Cardiac muscle cell (in vitro differentiated cells and primary cell): ENCODE measurements around the gene PPP1CA. TPM values are rescaled to one million over a fixed set of nuclear protein-coding genes. Genes with fewer than 3 reads are reported as not detected.

Source experiments
- DNase-seq, 2 donors: peaks; one replicate each; pipeline versions ENCODE4 v3.0.0 to v3.0.0-alpha.2; 2010 to 2017; ENCODE audit warnings: low read depth in 1 of 2, low spot score in 1 of 2
- H3K27ac ChIP-seq: fragments of 200-600 bp; sonication (generic); 2 replicates; pipeline ENCODE4 v1.5.1; 2016
- H3K27me3 ChIP-seq: fragments of 200-600 bp; sonication (generic); 2 replicates; pipeline ENCODE4 v1.6.0; 2016; ENCODE audit warnings: control low read depth
- H3K36me3 ChIP-seq: fragments of 200-600 bp; sonication (generic); 2 replicates; pipeline ENCODE4 v1.5.1; 2016; ENCODE audit warnings: control low read depth
- H3K4me1 ChIP-seq: fragments of 200-600 bp; sonication (generic); 2 replicates; pipeline ENCODE4 v1.8.1; 2017; ENCODE audit warnings: low read depth, mild to moderate bottlenecking, mixed run types
- H3K4me3 ChIP-seq: fragments of 200-600 bp; sonication (generic); 2 replicates; pipeline ENCODE4 v1.5.1; 2016; ENCODE audit warnings: mild to moderate bottlenecking
- H3K9me3 ChIP-seq: fragments of 200-600 bp; sonication (generic); 2 replicates; pipeline ENCODE4 v1.5.1; 2017; ENCODE audit warnings: low read depth, mild to moderate bottlenecking, control low read depth
- polyA plus RNA-seq: library from polyadenylated mRNA; unstranded; fragments of >200 nt; fragmentation: Nextera tagmentation; extraction: Ambion mirVana; gene quantifications from 2 replicates; pipeline ENCODE4 v1.2.1, GENCODE V29; 2016
- total RNA-seq: library from RNA; depleted of rRNA; stranded (reverse); fragments of >200 nt; gene quantifications from 2 replicates; pipeline ENCODE4 v1.2.3, GENCODE V29; 2016
- TF ChIP-seq, protein P1 (sequence below): IDR thresholded peaks from 2 replicates; pipeline ENCODE4 v1.5.1; 2012; ENCODE audit warnings: low read depth, mild to moderate bottlenecking, low read length

Gene PPP1CA
- total and polyA plus RNA-seq, 2 experiments from 2014 or later, result 142 to 235 TPM

DNA sequence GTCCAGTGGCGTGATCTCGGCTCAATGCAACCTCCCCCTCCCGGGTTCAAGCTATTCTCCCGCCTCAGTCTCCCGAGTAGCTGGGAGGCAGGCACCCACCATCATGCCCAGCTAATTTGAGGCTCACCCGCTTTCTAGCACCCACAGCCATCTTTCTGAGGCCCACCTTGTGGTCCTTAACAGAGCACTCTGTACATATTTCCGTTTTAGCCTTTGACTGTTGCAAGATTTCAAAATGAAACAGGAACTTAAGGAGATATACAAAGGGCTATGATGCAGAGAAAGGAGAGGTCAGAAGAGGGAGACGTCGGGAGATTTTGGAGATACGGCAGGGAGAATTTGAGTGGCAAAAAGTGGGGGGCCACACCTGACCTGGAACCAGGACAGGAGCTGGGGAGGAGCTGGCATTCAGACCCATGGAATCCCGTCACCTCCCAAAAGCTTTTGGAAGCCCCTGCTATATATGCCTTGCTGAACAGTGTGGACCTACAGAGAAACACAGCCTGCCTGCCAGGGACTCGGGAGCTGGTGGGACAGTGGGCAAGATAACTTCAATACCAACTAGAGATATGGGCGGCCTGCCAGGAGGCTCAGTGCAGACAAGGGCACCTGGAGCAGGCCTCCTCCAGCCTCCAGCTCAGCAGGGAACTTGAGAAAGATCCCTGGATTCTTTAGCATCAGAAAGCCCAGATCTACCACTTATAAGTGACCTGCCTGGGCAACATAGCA lies 20.2 kb downstream of the PPP1CA start:
- no peak overlapping the region for H3K27ac ChIP-seq
- DNase-seq, result no peak
- peaks cover 27% of the 10 kb centered on the region for H3K27me3 ChIP-seq
- H3K4me3 ChIP-seq, result no peak overlapping the region
- H3K36me3 ChIP-seq, result no peaks in the 10 kb centered on the region
- no peaks in the 10 kb centered on the region for H3K4me1 ChIP-seq
- TF ChIP-seq, protein P1, sequence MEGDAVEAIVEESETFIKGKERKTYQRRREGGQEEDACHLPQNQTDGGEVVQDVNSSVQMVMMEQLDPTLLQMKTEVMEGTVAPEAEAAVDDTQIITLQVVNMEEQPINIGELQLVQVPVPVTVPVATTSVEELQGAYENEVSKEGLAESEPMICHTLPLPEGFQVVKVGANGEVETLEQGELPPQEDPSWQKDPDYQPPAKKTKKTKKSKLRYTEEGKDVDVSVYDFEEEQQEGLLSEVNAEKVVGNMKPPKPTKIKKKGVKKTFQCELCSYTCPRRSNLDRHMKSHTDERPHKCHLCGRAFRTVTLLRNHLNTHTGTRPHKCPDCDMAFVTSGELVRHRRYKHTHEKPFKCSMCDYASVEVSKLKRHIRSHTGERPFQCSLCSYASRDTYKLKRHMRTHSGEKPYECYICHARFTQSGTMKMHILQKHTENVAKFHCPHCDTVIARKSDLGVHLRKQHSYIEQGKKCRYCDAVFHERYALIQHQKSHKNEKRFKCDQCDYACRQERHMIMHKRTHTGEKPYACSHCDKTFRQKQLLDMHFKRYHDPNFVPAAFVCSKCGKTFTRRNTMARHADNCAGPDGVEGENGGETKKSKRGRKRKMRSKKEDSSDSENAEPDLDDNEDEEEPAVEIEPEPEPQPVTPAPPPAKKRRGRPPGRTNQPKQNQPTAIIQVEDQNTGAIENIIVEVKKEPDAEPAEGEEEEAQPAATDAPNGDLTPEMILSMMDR, result no peak
- no peaks in the 10 kb centered on the region for H3K9me3 ChIP-seq

DNA sequence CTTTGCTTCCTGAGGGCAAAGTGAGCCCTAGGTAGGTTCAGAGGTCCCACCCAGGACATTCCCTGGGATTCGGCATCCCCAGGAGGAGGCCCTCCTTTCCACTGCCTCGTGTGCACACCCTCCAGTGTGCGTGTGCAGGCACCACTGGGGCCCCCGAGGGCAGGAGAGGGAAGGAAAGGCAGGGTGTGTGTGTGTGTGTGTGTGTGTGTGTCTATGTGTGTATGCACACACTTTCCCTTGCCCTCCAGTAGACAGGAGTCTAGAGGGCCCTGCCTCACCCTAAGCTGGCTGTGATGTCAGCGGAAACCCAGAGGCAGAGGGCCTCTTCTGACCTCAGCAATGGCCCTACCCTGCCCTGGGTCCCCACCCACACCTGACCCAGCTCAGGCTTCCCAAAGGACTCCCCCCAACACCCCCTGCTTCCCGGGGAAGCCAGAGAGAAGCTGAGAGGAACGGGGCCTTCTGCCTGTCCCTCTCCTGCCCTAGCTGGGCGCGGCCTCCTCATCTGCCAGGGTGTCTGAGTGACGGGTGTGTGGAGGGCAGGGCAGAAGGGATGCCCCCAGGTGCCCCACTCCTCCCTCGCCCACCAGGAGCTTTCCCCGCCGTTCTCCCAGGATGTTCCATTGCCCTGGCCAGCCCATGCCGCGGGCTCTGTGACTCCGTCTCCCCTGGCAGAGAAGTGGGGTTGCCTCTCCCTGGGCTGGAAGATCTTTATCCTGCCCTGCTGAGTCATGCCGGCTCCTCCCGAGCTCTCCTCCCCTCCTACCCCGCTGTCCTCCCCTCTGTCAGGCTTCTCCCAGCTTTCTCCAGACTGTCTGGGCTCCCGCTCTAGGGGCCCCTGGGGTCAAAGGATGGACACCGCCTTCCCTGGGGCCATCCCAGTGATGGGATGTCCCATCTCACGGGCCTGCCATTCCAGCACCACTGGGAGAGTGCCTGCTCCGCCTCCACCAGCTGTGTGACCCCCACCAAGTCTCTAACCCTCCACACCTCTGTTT lies 22.3 kb downstream of the PPP1CA start:
- Histone ChIP-seq H3K27me3 (peaks cover 37% of the 10 kb centered on the region), H3K27ac (no peak overlapping the region), H3K4me1 (no peaks in the 10 kb centered on the region), H3K36me3 (no peaks in the 10 kb centered on the region), H3K4me3 (no peak overlapping the region), H3K9me3 (no peaks in the 10 kb centered on the region)
- no peak for DNase-seq
- TF ChIP-seq, protein P1, result no peak

DNA sequence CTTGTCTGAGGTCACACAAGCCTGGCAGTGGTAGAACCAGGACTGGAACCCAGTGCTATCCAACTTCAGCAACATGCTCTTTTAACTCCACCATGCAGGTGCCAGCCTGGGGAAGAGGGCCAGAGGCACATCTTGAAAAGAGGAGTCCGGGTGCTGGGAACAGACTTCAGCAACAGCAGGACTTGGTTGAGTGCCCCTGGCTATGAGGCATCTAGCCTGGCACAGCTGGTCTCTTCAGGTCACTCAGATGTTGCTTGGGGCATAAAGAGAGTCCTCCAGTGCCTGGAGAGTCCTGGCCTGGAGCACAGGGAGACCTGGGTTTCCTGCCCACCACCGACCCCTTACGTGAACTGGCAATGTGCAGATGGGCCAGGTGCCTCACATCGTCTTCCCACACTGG lies 23.1 kb downstream of the PPP1CA start:
- TF ChIP-seq, protein P1, result no peak
- DNase-seq, result no peak
- Histone ChIP-seq H3K4me3 (no peak overlapping the region), H3K9me3 (no peaks in the 10 kb centered on the region), H3K27ac (no peak overlapping the region), H3K4me1 (peaks cover 5% of the 10 kb centered on the region), H3K27me3 (peaks cover 41% of the 10 kb centered on the region), H3K36me3 (no peaks in the 10 kb centered on the region)

DNA sequence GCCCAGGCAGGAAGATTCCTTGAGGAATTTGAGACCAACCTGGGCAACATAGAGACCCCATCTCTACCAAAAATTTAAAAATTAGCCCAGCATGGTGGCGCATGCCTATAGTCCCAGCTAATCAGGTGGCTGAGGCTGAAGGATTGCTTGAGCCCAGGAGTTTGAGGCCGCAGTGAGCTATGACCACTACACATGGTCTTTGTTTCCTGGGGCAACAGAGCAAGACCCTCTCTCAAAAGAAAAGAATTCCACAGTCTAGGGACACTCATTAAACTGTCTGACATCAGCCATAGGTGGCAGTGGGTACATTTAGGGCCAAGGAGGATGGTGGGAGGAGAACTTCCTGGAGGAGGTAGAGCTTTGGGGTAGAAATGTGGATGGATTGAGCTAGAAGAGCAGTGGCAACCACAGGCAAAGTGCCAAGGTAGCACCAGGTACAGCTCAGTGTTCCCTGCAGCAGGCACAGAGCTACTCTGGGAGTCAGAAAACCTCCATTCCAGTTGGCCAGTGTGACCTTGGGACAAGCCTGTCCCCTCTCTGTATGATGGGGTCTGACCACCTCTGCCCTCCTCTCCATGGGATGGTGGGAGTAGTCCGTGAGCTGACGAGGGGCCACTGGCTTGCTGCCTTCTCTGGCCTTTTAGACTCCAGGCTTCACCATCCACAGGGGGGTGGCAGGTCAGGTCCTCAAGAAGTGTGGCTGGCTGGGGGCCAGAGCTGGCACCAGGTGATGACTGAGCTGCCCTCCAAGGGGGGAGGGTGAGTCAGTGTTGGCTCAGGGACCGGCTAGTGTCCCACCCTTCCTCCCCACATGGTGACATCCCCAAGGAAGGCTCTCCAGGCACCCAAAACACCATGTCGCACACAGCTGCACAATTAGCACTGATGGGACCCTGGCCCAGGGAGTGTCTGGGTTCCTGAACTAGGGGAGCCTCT lies 24.5 kb downstream of the PPP1CA start:
- Histone ChIP-seq H3K4me1 (peaks cover 7% of the 10 kb centered on the region), H3K4me3 (no peak overlapping the region), H3K27me3 (peaks cover 41% of the 10 kb centered on the region), H3K9me3 (no peaks in the 10 kb centered on the region), H3K36me3 (no peaks in the 10 kb centered on the region), H3K27ac (no peak overlapping the region)
- TF ChIP-seq, protein P1, result no peak
- no peak for DNase-seq
